GM19035 (cell line): ENCODE results near the gene COMT.

ENCODE experiments used
- ATAC-seq: cut with Tn5 transposase; IDR thresholded peaks from one replicate; pipeline ENCODE4 v1.9.1; 2021; ENCODE audit not compliant: unreplicated experiment

Gene COMT

GRCh38 chr22:19992481-19992911, 50.9 kb downstream of the COMT start:
- no peak for ATAC-seq

DNA sequence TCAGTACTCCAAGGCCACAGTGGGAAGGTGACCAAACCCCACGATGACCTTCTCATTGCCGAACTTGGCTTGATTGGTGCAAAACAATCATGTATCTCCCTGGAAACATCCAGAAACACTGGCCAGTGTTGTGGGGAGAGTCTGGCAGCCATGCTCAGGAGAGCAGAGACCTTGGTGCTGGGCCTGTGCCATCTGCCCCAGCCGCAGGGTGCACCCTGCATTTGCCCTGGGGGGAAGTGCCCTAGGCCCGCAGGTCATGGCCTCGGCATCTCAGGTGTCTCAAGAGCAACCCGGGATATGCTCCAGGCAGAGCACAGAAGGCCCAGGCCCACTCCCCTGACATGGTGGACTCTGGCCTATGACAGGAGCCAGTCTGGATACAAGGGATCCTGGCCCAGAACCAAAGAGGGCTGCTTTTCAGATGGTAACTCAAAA, 51.4 kb downstream of the COMT start:
- ATAC-seq = no peak

DNA sequence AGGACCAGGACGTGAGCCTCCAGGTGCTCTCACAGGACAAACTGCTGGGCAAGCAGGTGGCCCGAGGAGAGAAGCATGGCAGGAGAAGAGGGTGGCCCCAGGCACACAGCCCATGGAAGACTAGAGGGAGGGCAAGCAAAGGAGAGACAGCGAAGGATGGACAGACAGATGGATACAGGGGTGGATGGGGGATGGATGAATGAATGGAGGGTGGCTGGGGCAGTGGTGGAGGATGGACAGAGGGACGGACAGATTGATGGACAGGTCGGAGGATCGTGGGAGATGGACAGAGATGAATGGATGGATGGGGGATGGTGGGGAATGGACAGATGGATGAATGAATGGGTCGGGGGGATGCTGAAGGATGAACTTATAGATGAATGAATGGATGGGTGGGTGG, 52.4 kb downstream of the COMT start:
- ATAC-seq = no peak

GRCh38 chr22:19994851-19995610, 53.5 kb downstream of the COMT start:
- no peak for ATAC-seq

GRCh38 chr22:19995611-19996339, 54.2 kb downstream of the COMT start:
- no peak for ATAC-seq

- no peak for ATAC-seq
Measured at GRCh38 chr22:19996694-19997384, 55.3 kb downstream of the COMT start.

GRCh38 chr22:19997561-19998231, 56.1 kb downstream of the COMT start:
- ATAC-seq = no peak

GRCh38 chr22:19998232-19998951, 56.8 kb downstream of the COMT start:
- no peak for ATAC-seq

DNA sequence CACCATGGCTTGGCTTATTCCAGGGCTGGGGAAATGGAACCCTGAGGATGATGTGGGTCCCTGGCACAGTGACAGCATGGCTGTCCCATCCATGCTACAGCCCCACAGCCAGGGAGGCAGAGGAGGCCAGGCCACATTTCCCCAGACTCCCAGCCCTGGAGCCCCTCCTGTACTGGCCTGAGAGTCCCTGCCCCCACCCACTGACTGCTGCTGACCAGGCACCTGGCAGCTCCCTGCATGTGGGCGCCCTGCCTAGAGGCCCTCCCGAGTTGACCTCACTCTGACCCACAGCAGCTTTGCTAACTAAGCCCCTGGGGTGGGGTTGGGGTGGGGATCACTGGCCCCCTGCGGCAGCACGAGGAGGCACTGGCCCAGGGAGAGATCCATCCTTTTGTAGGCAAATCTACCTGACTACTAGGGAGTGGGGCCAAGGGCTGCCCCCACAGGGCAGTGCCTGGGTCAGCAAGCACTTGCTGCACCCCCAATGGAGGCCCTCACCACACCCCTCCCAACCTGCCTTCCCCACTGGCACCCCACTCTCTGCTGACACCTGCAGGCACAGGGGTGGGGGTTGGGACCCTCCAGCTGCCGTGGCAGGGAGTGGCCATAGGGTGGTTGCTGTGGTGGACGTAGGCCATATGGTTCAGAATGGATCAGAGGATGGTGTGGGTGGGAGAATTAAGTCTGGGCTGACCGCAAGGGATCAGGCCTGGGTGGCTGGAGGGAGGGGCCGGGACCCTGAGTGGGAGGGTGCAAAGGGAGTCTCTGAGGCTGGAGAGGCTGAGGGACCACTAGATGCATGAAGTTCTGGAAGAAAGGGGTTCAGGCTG, 57.6 kb downstream of the COMT start:
- no peak for ATAC-seq

- no peak for ATAC-seq
Measured at GRCh38 chr22:20000246-20001081, 58.9 kb downstream of the COMT start.

- ATAC-seq = no peak
Measured at GRCh38 chr22:20001082-20001638, 59.6 kb downstream of the COMT start.

GRCh38 chr22:20002128-20002527, 60.6 kb downstream of the COMT start:
- no peak for ATAC-seq

DNA sequence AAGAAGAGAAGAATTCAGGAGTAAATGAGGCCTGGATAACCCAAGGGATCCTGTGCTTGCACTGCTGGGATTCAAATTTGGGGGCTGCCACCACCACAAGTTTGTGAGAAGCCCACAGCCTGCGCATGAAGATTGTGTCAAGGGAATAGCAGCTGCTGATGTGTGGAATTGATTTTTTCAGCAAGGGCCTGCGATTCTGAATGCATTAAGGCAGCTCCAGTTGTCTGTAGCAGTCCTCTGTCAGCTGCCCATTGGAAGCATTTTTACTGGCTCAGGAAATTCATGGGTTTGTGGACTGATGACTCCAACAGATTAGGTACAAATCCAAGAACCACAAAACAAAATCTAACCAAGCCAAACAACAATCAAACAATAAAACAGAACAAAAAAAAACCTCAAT, 61.1 kb downstream of the COMT start:
- ATAC-seq = no peak

DNA sequence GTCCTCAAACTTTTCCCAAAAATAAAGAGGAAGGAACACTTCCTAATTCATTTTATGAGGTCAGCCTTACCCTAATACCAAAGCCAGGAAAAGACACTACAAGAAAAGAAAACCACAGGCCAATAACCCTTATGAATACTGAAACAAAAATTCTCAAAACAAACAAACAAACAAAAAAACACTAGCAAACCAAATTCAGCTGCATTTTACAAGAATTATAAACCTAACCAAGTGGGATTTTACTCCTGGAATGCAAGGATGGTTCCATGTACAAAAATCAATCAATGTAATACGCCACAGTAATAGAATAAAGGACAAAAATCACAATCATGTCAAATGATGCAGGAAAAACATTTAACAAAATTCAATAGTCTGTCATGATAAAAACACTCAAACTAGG, 61.7 kb downstream of the COMT start:
- no peak for ATAC-seq

GRCh38 chr22:20004464-20004863, 62.9 kb downstream of the COMT start:
- ATAC-seq = no peak

DNA sequence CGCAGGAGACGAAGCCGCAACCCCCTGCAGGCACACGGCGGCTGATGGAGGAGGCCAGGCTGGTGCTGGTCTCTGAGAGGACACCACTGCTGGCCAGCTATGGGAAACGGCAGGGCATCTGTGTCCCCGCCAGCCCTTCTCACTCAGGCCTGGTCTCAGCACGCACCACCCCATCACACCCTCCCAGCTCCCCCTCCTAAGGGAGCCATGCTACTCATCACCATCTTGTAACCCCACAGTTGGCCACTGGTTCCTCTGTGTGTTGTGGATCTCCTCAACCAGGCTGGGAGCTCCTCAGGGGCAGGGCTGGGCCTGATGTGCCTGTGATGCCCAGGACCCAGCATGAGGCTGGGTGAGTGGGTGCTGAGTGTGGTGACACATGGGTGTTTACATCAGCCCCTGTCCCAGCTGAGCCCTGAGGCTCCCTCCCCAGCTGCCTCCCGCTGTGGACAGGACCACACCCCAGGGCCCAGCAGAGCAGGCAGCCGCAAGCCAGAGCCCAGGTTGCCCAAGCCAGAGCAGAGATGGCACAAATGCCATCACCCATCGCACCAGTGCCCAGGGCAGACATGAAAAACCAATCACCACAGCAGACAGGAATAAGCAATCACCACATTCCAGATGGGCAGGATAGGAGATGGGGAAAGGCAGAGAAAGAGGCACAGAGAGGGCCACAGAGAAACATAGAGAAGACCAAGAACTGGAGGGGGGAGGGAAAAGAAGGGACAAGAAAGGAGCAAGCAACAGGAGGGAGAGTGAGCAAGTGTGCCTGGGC, 66.8 kb downstream of the COMT start:
- no peak for ATAC-seq

GRCh38 chr22:20009018-20009491, 67.5 kb downstream of the COMT start:
- ATAC-seq = no peak
